SKM-1 treated with dmso at 0.1 percent for 144 hours (cell line): ENCODE measurements around the gene NXN.
"Not testable (repeated sequence)": the region's sequence is repeated elsewhere in the genome, so short reads cannot be mapped to it uniquely, and the experiment has no call there.

Source experiments
- DNase-seq: peaks from one replicate; lab custom pipeline; 2025; ENCODE audit not compliant: unreplicated experiment; lab: John Stamatoyannopoulos, UW

Gene NXN

DNA sequence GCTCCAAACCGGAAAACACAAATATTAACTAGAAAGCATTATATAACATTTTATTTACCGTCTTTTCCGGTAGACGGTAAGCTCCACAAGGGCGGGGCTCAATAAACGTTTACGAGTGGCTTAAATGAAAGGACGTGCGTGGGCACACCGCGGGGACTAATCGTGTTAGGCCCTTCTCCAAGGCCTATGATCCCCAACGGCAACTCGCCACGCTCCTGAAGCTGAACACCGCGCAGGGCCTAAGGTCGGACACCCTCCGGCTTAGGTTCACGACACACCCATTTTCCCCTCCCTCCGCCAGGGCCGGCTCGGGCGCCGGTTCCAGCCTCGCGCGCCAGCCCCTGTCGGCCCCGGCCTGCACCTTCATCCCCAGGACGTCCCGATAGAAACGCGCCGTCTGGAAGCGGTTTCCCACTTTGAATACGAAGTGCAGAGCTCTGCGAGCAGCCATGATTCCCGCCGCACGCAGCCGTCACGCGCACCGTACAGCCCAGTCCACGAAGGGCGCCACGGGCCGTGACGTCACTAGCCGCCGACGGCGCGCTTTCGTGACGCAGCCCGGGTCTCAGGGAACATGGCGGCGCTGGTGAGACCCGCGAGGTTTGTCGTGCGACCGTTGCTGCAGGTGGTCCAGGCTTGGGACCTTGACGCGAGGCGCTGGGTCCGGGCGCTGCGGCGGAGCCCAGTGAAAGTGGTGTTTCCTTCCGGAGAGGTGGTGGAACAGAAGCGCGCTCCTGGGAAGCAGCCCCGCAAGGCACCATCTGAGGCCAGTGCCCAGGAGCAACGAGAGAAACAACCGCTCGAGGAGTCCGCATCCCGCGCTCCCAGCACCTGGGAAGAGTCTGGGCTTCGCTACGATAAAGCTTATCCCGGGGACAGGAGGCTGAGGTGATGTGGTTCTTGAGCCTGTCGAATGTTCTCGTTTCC is 197.5 kb downstream of the NXN start, which contains the start of the genes GLOD4 and MRM3:
Gene GLOD4 (minus strand): TSS at position 476 of the 927 bp plus-strand sequence. CDS start 25 bp downstream, at position 451.
Gene MRM3 (plus strand): TSS at position 549 of the 927 bp plus-strand sequence. CDS start 26 bp downstream, at position 575.
- peak; percentile 30 for DNase-seq

GRCh38 chr17:778096-778495 is 201.5 kb downstream of the NXN start:
- no peak for DNase-seq

GRCh38 chr17:774313-774584 is 205.3 kb downstream of the NXN start:
- DNase-seq = no peak

- no peak for DNase-seq
These were observed 205.9 kb downstream of the NXN start for GRCh38 chr17:773467-774312.

DNA sequence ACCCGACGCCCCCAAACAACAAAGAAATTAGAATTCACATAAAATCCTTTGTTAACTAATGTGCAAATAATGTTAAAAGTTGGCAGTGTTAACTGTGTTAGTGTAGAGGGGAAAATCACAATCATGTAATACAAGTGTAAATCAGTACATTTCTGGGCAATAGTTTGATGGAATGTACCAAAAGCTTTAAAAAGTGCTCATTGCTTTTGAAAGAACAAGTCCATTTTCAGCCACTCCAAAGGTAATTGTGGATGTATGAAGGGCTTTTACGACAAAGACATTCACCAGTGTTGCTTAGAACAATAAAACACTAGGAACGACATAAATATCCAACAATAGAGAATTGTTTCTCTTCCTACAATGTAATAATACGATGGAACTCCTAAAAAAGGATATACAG is 206.6 kb downstream of the NXN start:
- DNase-seq = no peak

DNA sequence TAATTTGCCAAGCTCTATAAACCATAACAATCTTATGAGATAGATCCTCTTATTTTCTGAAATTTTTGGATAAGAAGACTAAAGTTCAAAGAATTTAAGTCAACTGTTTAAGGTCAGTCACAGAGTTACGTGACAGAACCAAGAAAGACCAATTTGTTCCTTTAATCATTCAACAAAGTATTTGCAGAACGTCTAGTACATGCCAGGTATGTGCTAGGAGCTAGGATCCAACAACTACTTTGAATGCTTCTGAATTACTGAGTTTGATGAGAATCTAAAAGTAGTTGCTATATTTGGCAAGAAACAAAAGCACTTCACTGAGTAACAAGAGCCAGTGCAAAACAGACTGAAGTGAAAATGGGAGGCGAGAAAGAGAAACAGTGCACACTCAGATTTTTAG is 212.5 kb downstream of the NXN start:
- no peak for DNase-seq

- no peak for DNase-seq
These were observed 219.2 kb downstream of the NXN start for GRCh38 chr17:760371-760770.

DNA sequence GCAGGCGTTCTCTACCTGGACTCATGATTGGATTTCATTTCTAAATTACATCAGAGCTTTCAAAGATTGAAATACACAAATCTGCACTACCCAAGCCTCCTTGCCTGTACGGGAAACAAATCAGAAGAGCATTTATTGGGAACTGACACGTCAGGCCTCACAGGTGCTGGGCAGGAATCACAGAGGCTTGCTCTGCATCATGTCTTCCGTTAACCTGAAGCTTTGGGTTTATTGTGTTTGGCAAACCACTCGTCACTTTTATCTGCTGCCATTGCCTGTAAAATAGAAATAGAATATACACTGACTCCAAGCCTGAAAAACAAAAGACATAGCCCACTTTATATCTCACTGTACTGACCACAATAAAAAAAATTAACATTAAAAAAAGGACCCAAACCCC is 219.6 kb downstream of the NXN start:
- DNase-seq = no peak

- DNase-seq = not testable (repeated sequence)
These were observed 223.5 kb downstream of the NXN start for GRCh38 chr17:756010-756567.

DNA sequence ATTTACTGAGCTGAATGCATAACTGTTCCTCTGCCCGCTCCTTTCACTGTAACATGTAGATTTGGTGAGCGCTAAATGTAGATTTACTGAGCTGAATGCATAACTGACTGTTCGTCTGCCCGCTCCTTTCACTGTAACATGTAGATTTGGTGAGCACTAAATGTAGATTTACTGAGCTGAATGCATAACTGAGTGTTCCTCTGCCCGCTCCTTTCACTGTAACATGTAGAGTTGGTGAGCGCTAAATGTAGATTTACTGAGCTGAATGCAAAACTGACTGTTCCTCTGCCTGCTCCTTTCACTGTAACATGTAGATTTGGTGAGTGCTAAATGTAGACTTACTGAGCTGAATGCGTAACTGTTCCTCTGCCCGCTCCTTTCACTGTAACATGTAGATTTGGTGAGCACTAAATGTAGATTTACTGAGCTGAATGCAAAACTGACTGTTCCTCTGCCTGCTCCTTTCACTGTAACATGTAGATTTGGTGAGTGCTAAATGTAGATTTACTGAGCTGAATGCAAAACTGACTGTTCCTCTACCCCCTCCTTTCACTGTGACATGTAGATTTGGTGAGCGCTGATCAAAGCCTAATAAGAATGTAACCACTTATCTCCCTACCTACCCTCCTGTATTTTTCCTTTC is 224.1 kb downstream of the NXN start:
- not testable (repeated sequence) for DNase-seq

GRCh38 chr17:753418-753817 is 226.2 kb downstream of the NXN start:
- DNase-seq = no peak

GRCh38 chr17:752620-753219 is 226.9 kb downstream of the NXN start:
- DNase-seq = no peak

GRCh38 chr17:752002-752619 is 227.5 kb downstream of the NXN start, which contains the start of gene GEMIN4:
TSS of gene GEMIN4 (minus strand) at chr17:752264. CDS start at chr17:752142, 122 bp downstream.
- DNase-seq = peak; percentile 59

- DNase-seq = peak; percentile 7
These were observed 228.1 kb downstream of the NXN start for GRCh38 chr17:751269-752001.

DNA sequence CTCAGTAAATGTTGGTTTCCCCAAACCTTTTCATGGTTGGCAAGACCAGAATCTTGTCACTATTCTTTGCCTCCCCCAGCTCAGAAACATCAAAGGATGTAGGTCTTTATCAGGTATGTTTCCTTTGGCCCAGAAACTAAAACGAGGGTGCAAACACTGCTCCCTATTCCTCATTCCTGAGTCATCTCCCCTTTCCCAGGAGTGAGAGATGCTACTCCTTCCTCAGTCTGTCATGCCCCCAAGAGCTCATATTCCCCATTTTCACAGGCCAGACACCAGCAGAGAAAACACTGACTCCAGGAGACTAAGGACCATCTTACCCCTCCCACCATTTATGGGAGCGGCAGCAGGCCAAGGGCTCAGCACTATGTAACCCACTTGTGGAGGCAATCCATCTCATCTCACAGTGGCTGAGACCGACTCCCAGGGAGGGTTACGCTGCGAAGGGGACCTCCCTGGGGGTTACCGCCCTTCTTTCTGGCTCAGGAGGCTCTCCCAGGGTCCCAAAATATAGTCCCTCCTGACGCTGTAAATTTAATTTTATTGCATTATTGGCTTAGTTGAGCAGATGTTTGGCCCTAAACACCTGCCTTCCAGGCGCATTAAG is 229.0 kb downstream of the NXN start:
- DNase-seq = no peak

GRCh38 chr17:749359-749758 is 230.2 kb downstream of the NXN start:
- DNase-seq = not testable (repeated sequence)
